GM19468 (cell line): Measurements from ENCODE around the gene REELD1.

Experiments used
- ATAC-seq: cut with Tn5 transposase; IDR thresholded peaks from one replicate; pipeline ENCODE4 v1.9.1; 2021; ENCODE audit warnings: mild to moderate bottlenecking, moderate library complexity, moderate number of reproducible peaks; ENCODE audit not compliant: unreplicated experiment; ENCODE audit errors: extremely low read depth

REELD1 gene

GRCh38 chr4:146222313-146222712 lies 8.0 kb downstream of the REELD1 start:
- ATAC-seq, result no peak

GRCh38 chr4:146224326-146224966 lies 10.1 kb downstream of the REELD1 start:
- ATAC-seq, result no peak

DNA sequence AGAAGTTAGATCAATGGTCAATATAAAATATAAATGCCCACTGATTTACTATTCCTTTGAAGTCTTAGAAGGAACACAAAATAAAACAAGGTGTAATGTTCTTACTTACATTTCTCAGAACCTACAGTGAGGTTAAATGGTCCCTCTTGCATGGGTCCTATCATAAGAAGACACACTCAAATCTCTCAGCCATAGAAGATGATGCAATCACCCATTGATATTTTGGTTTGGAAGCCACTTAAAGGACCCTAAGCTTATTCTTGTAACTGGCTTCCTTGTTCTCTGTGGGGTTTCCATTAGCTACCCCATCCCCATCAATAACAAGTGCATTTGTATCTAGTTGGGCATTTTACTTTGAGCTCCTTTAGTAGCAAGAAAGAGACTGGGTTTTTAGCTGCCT lies 15.1 kb downstream of the REELD1 start:
- ATAC-seq, result no peak

- ATAC-seq, result no peak
Measured at GRCh38 chr4:146232131-146232722, 17.9 kb downstream of the REELD1 start.

DNA sequence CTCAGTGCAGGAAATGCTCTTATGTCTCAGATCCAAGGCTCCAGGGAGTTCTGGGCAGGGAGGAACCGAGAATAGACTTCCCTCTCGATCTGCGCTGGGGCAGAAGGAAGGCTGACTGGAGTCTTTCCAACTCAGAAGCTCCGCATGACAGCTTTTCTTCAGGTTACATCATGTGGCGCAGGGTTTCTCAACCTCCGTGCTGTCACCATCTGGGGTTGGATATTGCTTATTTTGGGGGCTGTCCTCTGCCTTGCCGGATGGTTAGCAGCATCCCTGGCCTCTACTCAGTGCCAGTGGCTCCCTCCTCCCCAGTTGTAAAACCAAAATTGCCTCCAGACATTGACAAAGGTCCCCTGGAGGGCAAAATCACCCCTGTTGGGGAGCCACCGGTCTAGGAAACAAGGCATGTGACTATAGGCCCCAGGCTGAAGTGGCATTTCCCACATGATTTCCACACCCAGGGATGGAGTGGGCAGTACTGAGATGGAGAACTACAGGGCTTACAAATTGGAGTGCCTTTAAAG lies 21.4 kb downstream of the REELD1 start:
- ATAC-seq, result no peak

DNA sequence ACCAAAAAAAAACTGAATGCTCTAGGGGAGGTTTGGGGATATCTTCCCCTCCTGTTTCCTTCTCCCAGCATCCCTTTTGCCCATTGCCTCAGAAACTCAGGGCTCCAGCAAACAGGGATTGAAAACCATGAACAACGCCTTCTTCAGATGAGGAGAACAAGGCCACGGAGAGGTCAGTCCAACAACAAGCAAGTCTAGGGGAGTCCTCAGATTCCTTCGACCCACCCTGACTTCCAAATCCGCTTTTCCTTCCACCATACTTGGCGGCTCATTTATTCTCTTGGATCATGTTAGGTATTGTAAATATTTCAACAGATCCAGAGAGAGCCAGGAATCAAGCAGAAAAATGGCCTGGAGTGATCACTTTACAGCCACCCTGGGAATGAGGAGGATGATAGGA lies 21.9 kb downstream of the REELD1 start:
- ATAC-seq, result no peak

DNA sequence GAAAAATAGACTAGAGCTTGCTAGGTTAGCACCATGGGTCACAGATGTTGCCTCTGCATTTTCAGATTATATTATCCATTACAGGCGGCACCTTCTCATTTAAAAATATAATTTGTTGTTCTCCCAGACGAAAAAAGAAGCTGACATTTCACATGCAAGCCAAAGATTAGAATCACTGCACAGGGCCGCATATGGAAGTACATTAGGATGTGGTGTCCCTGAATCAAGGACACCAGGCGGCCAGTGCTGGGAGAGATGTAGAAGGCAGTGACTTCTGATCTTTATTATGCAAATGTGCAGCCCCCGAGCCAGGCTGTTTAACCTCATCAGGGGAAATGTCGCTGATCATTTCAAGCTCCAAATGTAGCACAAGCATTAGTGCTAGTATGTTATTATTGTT lies 22.8 kb downstream of the REELD1 start:
- no peak for ATAC-seq

DNA sequence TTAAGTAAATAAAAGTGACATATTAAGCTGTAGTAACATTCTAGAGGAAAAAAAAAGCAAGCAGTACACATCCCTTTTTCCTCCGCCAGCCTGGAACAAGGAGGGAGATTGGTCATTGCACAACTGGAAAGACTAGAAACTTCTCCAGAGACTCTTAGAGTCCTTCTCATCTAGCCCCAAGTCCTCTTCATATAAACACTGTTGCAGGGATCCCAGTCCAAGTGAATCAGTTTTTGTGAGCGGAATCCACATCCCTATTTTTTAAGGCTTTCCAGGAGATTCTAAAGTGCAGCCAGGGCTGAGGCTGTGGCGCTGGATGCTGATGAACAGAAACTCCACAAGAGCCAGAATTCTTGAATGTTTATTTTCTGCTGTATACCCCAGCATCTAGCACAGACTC lies 23.8 kb downstream of the REELD1 start:
- no peak for ATAC-seq

DNA sequence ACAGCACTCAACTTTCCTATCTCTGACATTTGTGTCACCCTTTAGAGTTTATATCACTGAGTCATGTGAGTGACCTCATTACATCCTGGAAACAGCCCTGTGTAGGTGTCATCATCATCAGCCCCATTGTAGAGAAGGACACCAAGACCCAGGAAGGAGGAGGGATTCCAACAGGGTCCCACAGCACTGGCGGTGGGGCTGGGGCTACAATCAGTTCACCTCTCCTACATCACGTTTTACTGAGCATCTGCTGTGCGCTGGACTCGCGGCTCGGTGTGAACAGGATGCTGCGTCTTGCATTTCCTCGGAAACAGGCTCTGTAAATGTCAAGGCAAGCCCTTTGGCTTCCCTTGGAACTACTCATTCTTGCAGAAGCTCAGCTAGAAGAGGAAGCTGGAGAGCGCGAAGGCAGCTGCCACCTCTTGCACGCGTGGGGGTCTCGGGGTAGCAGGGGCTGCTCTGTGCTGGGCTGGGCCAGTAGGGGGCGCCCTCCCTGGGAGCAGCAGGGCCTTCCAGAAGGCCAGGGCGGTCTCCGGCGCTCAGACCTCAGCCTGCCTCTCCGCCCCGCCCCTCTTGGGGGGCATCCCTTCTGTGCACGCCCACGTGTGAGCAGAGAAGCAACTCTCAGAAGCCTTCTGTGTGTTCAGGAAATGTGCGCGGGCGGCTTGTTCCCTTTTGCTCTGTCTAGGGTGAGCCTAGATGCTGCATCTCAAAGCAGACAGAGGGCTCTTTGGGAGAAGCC lies 29.0 kb downstream of the REELD1 start:
- ATAC-seq, result no peak

DNA sequence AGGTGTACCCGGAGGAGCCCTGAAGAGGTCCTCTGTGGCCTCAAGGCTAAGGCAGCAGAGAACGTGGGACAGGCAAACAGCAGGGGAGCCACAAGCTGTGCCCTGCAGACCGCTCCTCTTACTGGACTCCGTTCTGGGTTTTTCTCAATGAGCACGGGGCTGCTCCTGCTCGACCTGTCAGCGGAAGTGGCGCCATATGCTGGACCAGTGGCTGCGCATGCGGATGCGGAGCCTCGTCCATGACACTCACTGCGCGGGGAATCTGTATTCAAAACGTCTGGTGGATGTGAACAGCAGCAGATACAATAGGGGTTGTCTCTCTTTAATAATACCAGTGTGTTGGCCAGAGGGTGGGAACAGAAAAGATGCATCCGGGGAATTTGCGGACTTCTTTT lies 29.5 kb downstream of the REELD1 start:
- ATAC-seq, result no peak

GRCh38 chr4:146244496-146244895 lies 30.2 kb downstream of the REELD1 start:
- ATAC-seq, result no peak

DNA sequence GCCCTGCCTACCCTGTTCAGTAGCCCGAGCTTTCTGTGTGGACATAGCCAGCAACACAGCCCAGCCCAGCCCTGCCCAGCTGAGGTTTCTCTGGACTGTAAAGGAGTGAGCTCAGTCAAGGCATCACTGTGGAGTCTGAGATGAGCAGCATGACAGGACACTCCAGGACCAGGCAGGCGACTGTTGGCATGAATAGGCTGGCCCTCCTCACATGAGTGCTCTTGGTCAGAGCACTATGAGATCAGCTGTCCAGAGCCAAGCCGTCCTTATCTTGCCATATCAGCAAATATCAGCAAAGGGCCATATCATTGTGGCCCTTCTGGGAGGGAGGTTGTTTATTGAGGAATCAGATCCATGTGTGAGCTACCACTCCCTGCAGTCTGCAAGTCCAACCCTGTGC lies 30.9 kb downstream of the REELD1 start:
- no peak for ATAC-seq

DNA sequence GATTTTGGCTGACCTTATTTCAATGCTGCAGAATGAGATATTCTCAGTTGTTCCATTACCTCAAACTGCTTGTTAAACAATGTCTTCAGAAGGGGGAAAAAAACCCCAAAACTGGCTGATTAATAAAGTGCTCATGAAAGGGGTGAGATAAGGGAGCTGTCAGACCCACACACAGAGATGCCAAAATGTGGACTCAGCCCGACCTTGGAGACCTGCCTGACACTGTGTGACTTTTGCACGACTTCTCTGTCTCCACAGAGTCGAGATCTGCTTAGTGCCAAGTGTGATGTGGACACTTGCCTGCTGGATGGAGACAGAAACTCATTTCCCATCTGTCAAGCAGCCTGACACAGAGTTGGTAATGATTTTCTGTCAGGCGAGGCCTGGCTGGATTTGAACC lies 31.5 kb downstream of the REELD1 start:
- ATAC-seq, result no peak

DNA sequence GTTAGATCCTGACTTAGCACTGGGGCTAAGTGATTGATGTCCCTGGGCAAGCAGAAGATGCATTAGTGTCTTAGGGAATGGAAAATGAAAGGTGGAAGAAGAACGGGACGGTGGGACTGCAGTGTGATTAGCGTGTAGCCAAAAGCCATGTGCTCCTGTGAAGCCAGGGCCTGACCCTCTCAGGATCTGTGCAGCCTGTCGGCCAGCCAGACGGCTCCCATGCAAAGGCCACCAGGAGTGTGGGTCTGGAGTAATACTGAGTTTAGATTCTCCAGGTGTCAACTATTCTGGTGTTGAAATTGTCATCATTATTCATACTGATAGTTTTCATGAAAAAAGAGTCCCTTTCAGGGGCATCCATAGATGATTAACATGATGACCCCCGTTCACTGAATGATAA lies 32.0 kb downstream of the REELD1 start:
- no peak for ATAC-seq

DNA sequence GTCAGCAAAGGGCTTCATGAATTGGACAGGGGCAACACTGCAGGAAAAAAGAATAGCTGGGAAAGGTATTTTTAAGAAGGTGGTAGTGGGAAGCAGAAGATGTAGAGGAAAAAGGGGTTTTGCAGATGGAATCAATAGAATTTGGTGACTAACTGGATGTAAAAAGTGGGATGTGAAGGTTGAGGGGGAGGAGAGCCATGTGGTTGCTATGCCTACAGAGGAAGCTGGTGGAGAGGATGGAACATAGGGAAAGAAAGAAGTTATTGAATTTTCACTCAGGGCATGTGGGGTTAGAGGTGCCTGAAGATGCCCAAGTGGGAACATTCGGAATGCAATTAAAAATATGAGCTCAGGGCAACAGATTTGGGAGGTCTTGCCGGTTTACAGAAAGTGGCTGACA lies 33.0 kb downstream of the REELD1 start:
- no peak for ATAC-seq

- ATAC-seq, result no peak
Measured at GRCh38 chr4:146252969-146253611, 38.8 kb downstream of the REELD1 start.

DNA sequence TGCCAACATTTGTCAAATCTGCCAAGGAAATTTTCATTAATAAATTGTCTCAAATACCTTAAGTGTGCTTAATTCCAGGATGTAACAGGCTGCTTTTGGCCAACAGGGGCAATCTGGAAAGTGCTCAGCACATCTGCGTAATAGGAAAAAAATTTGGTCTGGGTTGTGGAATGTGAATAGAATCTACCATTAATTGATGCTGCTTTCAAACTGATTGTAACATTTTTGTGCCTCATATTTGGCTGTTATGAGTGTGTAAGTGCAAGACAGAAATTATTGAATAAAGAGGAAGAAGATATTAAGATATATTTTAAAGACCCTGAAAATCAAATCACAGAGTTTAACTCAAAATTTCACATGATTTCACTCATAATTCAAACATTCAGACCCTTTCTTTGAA lies 41.1 kb downstream of the REELD1 start:
- no peak for ATAC-seq

DNA sequence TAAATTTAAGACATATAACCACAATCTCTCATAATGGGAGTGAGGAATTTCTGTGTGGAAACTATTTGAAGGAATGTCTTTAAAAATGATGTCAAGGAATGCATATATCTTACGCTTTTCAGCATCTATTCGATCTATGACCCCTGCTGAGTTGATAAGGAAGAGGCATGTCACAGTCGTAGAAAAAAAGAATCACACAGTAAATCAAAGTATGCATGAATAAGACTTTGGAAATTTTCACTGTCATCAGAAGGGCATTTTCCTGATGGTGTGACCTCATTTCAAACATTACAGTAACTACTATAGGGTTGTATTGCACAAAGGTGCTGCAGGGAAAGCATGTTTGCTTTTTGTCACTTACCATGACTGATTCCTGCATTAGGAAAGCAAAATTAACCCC lies 41.5 kb downstream of the REELD1 start:
- no peak for ATAC-seq

DNA sequence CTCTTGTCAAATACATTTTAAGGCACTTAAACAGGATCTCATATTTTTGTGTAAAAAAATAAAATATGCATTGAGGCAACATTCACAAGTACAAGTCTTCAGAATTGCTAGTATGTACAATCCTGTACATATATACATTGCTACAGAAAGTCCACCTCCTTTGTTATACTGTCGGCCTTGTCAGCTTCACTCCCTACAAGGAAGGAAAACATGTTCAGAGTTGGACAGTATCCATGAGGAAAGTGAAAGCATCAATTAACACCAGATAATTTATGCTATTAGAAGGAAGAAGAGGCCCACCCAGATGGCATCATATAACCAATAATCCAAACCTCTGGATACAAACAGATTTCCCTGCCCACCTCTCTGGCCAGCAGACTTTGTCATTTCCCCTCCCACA lies 42.0 kb downstream of the REELD1 start:
- ATAC-seq, result no peak

GRCh38 chr4:146257511-146257910 lies 43.2 kb downstream of the REELD1 start:
- no peak for ATAC-seq

- ATAC-seq, result no peak
Measured at GRCh38 chr4:146260521-146260920, 46.2 kb downstream of the REELD1 start.
